NCI-H1417 treated with DMSO at 0.1 percent for 48 hours (cell line): ENCODE data around the gene EIF4E1B.
"Not testable (repeated sequence)": the region's sequence is repeated elsewhere in the genome, so short reads cannot be mapped to it uniquely, and the experiment has no call there.

ENCODE experiments used
- DNase-seq: peaks from one replicate; lab custom pipeline; 2025; lab: John Stamatoyannopoulos, UW

The EIF4E1B gene, protein sequence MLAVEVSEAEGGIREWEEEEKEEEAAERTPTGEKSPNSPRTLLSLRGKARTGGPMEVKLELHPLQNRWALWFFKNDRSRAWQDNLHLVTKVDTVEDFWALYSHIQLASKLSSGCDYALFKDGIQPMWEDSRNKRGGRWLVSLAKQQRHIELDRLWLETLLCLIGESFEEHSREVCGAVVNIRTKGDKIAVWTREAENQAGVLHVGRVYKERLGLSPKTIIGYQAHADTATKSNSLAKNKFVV

DNA sequence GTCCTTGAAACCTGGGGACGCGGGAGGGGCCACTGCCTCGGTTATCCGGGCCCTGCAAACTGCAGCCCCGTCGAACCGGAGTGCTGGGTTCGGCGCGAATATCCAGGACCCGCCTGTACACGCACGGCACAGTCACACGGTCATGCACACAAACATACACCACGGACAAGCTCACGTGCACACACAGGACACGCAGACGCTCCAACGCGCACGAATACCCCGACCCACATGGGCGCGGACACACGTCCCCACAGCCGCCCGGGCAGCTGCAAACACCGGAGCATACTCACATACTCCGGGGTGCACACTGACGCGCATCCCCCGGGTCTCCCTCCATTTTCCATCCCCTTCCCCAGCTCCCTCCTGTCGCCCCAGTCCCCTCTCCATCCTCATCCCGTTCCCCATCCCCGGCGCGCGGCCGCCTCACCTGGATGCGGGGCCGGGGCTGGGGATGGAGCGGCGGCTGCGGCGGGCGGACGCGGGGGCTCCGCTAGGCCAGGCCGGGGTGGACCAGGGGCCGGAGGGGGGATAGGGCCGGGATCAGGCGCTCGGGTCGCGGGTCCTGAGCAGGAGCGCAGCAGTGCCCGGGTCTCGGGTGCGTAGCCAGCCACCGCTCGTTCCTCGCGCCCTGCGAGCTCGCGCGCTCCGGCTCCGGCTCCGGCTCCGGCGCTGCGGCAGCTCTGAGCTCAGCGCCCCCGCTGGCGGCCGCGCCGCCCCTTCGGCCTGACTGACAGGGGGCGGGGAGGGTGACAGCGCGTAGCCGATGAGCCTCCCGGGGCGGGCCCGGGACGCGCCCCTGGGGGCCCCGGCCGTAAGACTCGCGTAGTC, at the start of gene EIF4E1B, which contains the start of gene SNCB:
Gene EIF4E1B (plus strand): TSS at position 823 of the 828 bp plus-strand sequence. CDS start 12,113 bp downstream, outside the sequence.
Gene SNCB (minus strand): TSS at position 682 of the 828 bp plus-strand sequence. CDS start 880 bp downstream, outside the sequence.
- DNase-seq: no peak

DNA sequence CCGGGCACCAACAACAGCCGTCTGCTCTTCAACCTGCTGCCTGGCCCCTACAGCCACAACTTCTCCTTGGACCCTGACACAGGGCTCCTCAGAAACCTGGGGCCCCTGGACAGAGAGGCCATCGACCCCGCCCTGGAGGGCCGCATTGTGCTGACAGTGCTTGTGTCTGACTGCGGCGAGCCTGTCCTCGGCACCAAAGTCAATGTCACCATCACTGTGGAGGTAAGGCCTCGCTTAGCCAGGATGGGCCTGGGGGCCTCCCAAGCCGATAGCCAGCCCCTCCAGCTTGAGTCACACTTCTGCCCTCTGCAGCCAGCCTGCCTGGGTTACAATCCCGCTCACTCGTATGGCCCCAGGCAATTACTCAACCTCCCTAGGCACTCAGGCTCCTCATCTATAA, 49.1 kb upstream of the EIF4E1B start:
- DNase-seq: no peak

DNA sequence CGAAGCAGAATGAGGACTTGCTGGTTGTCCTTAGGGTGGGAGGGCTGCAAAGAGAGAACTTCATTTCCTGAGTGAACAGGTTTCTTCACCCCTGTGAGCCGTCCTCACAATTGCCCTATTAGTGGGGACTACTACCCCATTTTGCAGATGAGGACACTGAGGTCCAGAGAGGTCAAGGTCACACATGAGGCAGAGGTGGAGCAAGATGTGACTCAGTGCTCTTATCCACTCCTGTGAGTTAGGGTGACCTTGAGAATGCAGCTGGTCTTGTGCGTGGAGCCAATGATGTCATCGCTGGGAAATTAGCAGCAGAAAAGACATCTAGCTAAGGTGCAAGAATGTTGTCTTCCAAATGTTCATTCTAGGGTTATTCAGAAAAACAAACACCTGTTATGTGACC, 47.4 kb upstream of the EIF4E1B start:
- DNase-seq: no peak

DNA sequence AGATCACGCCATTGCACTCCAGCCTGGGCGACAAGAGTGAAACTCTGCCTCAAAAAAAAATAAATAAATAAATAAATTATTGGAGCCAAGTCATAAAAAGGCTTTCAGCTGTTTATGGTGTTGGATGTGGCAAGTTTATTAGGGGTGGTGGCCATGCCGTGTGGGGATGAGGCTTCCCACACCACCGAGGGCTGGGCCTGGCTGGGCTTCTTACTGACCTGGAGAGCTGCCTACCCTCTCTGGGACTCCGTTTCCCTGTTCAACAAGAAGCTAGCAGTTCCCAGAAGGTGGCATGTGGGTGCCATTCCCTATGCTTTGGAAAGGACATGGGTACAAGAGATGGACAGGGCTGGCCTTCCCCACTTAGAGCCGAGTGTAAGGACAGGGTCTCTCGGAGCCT, 43.1 kb upstream of the EIF4E1B start:
- no peak for DNase-seq

DNA sequence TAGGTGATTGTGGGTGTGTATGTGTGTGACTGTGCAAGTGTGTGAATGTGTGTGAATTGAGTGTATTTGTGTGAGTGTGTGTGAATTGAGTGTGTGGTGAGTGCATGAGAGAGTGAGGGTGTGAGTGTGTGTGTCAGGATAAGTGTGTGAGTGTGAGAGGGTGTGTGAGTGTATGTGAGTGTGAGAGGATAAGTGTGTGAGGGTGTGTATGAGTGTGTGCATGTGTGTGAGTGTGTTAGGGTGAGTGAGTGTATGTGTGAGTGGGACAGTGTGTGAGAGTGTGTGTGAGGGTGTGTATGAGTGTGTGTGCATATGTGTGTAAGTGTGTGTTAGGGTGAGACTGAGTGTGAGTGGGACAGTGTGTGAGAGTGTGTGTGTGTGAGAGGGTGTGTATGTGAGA, 42.2 kb upstream of the EIF4E1B start:
- DNase-seq: no peak

DNA sequence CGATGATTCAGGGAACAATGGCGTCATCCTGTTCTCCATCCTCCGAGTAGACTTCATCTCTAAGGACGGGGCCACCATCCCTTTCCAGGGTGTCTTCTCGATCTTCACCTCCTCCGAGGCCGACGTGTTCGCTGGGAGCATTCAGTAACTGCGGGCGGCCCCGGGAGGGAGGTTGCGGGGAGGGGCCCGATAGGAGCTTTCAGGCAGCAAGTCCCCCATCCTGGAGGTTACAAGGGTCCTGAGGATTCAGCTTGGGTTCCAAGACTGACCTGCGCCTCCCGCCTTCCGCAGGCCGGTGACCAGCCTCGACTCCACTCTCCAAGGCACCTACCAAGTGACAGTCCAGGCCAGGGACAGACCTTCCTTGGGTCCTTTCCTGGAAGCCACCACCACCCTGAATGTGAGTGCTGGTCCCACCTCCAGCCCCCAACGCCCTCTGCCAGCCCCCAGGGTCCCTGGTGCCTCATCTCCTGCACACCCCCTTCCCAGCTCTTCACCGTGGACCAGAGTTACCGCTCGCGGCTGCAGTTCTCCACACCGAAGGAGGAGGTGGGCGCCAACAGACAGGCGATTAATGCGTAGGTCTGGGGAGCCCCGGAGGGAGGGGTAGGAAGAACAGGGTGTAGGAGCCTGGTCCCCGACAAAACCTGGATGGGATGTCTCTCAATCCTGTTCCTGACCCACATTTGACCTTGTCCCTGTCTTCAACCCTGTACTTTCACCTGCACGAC, 41.3 kb upstream of the EIF4E1B start:
- DNase-seq: no peak

DNA sequence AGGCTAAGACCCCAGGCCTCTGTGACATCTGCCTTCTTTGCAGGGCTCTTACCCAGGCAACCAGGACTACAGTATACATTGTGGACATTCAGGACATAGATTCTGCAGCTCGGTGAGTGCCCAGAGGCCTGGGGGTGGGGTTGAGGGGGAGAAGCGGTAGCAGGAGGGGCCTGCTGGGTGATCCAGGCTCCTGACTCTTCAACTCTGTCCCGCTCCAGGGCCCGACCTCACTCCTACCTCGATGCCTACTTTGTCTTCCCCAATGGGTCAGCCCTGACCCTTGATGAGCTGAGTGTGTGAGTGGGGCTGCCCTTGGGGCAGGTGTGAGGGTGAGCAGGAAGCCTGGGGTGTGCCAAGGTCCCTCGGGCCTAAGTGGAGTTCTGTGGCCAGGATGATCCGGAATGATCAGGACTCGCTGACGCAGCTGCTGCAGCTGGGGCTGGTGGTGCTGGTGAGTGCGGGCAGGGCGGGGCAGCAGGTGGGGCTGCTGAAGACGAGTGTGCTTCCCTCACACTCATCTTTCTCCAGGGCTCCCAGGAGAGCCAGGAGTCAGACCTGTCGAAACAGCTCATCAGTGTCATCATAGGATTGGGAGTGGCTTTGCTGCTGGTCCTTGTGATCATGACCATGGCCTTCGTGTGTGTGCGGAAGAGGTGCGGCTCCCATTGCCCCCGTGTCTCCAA, 40.3 kb upstream of the EIF4E1B start:
- DNase-seq: no peak

DNA sequence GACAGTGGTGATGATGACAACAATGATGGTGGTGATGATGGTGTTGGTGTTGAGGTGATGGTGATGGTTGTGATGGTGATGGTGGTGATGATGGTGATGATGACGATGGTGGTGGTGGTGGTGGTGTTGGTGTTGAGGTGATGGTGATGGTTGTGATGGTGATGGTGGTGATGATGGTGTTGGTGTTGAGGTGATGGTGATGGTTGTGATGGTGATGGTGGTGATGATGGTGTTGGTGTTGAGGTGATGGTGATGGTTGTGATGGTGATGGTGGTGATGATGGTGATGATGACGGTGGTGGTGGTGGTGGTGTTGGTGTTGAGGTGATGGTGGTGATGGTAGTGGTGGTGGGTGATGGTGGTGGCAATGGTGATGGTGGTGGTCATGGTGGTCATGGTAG, 38.8 kb upstream of the EIF4E1B start:
- not testable (repeated sequence) for DNase-seq

DNA sequence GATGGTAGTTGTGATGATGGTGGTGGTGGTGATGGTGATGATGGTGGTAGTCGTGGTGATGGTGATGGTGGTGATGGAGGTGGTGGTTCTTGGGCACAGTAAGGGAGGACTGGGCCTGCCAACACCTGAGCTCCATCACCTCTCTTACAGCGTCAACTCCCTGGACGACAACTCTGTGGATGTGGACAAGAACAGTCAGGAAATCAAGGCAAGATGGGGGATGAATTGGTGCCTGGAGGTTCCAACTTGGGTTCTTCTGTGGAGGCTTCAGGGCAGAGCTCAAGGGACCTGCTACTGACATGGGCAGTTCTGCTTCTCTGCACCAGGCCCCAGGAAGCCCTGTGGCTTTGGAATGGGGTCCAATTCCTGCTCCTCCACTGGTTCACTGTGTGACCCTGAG, 37.9 kb upstream of the EIF4E1B start:
- DNase-seq: no peak

DNA sequence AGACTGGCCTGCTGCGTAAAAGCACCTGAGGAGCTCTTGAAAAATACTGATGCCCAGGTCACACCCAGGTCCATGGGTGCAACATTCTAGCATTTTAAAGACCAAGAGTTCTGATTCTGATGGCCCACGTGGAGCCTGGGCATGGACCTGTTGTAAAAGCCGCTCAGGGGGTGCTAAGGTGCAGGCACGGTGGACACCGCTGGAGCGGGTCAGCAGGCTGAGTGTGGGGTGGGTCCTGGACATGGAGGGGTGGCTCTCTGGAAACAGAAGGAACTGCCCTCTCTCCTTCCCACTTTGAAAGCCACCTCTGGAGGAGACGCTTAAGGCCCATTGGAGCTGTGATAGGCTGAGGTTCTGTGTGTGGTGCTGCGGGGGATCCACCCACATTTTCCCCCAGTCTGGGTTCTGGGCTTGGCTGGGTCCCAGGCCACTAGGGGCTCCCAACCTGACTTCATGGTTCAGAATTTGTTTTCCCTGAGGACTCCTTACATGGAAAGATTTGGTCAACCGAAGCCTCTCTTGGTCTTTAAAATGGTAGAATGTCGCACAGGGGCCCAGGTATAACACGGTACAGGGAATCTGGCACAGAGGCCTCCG, 37.1 kb upstream of the EIF4E1B start:
- DNase-seq: no peak

DNA sequence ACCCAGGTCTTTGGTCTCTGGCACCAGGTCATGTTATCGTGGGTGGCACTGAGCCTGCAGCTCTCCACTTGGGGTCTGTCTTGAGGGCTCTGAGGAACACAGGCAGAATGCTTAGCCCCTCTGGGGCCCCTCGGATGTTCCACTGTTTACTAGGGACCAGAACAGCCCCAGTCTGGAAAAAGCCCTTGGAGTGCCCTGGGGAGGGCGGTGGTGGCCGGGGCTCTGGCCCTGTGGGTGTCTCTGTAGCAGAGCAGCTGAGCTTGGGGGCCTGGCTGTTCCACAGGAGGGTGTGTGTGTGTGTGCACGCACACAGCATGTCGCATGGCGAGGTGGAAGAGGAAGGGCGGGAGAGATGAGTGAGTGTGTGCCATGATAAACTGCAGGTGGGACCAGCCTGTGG, 35.9 kb upstream of the EIF4E1B start:
- no peak for DNase-seq

DNA sequence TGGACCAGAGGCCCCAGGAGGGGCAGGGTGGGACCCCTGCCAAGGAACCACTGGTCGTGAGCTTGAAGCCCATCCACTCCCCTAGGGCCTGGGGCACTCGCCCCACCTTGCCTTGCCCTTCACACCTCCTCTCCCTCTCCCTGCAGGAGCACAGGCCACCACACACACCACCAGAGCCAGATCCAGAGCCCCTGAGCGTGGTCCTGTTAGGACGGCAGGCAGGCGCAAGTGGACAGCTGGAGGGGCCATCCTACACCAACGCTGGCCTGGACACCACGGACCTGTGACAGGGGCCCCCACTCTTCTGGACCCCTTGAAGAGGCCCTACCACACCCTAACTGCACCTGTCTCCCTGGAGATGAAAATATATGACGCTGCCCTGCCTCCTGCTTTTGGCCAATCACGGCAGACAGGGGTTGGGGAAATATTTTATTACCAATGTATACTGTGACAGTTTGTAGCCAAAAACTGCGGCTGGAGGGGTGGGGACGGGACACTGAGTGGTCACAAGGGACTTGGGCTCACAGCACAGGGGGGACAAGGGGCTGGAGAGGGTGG, 35.0 kb upstream of the EIF4E1B start:
- no peak for DNase-seq

DNA sequence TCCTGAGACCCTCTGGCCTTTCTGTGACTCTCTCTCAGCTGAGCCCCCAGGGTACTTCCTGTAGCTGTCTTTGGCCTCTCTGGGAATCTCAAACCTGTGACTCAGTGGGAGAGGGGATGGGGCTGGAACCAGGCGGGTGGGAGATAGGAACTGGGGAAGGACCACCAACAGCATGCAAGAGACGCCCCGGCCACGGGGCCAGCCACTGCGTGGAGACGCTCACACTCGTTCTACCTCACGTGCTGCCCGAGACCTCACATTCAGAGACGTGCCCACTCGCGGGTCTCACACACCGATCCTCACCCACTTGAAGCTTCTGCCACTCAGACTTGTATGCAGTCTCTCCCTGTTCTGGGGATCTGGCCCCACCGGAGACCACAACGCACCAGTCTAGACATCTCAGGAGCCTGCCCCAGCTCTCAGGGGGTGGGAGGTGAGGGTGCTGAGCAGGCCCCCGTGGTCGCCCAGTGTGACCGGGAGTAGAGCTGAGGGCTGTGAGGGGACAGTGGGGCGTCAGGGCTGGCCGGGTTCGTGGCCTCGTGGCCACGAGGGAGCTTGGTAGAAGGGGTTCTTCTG, 34.3 kb upstream of the EIF4E1B start:
- no peak for DNase-seq

DNA sequence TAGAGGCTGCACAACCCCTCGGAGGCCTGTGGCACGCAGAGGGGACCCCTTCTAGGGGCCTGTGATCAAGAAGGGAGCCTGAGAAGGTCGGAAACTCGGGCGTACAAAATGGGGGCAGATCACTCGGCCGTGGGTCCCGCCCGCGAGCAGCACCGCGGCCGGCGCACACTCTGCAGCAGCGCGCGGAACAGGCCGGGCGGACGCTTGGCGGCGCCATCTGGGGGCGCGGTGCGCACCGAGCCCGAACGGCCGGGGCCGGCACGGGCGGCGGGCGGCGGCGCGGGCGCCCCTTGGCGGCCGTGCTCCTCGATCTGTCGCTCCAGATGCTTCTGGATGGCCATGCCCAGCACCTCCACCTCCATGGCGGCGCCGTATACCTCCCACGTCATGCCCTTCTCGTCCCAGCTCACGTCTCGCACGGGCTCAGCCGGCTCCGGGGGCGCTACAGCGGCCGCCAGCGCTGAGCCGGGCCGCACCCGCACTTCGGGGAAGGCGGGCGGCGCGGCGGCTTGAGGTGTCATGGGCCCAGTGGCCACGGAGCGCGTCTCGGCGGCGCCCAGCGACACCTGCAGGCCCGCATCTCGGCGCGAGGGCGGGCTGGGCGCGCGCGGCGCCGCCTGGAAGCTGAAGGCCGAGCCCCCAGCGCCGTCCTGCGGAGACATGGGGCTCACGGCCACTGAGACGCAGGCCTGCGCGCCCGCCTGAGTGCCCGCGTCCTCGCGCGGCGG, 33.6 kb upstream of the EIF4E1B start:
- DNase-seq: no peak

DNA sequence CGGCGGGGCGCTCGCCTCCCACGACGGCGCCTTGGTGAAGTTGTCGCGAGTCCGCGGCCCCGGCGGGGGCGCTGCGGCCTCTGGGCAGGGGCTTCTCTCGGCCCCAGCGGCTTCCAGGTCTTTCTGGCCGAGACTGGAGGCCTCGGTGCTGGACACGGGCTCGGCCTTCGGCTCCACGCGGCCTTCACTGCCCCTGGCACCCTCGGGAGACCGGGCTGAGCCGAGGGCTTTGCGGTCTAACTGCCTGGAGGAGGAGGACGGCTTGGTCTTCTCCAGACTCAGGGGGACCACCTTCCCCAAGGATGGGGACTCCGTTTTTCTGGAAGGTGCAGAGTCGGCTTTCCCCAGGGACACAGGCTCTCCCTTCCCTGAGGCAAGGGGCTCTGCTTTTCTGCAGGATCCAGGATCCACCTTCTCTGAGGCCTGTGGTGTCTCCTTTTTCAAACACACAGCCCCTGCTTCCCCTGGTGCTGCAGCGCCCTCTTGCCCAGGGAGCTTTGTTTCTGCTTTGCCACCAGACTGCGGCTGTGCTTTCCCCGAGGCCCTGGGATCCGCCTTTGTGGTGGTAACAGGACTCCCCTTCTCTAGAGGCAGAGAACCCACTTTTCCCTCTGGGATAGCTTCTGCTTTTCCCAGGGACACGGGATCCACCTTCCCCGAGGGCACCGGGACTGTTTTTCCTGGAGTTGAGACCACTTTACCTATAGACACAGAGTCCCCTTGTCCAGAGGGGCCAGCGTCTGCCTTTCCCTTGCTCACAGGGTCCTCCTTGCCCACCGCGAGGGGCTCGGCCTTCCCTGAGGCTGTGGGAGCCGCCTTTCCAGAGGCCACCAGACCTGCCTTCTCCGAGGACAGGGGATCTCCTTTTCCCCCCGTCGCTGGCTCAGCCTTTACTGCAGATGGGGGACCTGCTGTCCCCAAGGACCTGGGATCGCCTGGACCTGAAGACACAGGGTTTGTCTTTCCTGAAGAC, 32.8 kb upstream of the EIF4E1B start:
- DNase-seq: no peak

DNA sequence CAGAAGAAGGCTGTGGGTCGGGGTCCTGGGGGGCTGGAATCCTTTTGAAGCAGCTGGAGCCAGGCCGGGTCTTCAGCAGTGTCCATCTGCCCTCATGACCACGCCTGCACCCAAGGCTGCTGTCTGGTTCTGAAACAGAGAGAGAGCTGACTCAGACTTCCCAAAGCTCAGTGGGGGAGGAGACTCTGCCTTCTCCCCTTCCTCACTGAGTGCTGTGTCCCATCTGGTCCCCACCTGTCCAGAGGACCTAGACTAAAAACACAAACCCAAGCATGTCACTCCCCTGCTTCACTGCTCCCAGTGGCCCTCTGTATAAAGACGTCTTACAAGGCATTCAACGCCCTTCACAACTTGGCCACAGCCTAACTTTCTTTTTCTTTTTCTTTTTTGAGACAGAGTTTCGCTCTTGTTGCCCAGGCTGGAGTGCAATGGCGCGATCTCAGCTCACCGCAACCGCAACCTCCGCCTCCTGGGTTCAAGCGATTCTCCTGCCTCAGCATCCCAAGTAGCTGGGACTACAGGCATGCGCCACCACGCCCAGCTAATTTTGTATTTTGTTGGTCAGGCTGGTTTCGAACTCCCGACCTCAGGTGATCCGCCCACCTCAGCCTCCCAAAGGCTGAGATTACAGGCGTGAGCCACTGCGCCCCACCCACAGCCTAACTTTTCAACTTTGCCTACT, 30.6 kb upstream of the EIF4E1B start:
- DNase-seq: not testable (repeated sequence)

DNA sequence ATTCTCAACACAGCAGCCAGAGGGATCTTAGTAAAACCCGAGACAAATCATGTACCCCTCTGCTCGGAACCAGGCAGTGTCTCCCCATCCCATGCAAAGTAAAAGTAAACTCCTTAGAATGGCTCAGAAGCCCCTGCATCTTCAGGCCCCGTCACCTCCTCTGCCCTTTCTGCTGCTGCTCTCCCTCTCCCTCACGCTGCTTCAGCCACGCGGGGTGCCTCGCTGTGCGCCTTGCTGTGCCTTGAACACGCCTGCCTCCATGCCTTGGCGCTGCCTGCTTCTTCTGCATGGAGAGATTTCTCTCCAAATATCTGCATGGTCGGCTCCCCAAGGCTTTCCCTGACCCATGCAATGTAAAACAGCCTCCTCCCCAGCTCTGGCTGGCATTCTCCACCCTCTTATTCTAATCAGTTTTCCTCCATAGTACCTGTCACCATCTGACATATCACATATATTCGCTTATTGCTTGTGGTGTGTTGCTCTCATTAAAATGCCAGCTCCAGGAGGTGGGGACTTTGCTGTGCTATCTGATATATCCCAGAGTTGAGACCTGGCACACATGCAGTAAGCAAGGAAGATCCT, 28.5 kb upstream of the EIF4E1B start:
- no peak for DNase-seq

DNA sequence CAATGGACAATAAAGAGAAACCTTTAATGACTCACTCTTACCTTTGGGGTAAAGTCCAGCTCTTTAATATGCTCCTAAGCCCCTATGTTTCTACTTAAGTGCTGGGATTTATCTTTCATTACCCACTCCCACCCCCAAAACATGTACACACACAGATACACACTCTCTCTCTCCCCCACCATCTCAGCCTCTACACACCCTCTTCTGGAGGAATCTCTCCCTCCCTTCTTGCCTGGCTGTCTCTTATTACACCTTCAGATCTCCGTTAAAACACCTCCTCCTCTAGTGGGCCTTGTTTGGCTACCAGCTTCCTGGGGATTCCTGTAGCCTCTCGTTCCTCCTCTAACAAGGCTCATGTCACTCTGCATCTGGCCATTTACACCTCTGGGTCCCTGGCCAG, 27.4 kb upstream of the EIF4E1B start:
- no peak for DNase-seq
